Peyer's patch (tissue), 4 donors: Measurements from ENCODE around the gene OR2C3. TPM values are rescaled to one million over a fixed set of nuclear protein-coding genes. Genes with fewer than 3 reads are reported as not detected.
"Not testable (repeated sequence)": the region's sequence is repeated elsewhere in the genome, so short reads cannot be mapped to it uniquely, and the experiment has no call there.

Experiments
- DNase-seq, 3 donors: peaks; one replicate each; pipeline ENCODE4 v3.0.0-alpha.2; 2017 to 2019
- H3K27ac ChIP-seq, 4 donors: fragments of 200-600 bp; sonication (generic); one replicate each; pipeline ENCODE4 v1.5.1; 2016 to 2019
- H3K27me3 ChIP-seq, 2 donors: fragments of 200-600 bp; sonication (generic); one replicate each; pipeline ENCODE4 v1.5.1; 2019
- H3K36me3 ChIP-seq, 3 donors: fragments of 200-600 bp; sonication (generic); one replicate each; pipeline ENCODE4 v1.5.1; 2016 to 2019
- H3K4me1 ChIP-seq, 4 donors: fragments of 200-600 bp; sonication (generic); one replicate each; pipeline ENCODE4 v1.5.1; 2016 to 2019
- H3K4me3 ChIP-seq, 4 donors: fragments of 200-600 bp; sonication (generic); 1 replicate in 3 of 4; 2 replicates in 1 of 4; pipeline ENCODE4 v1.5.1; 2016 to 2019; ENCODE audit warnings: mild to moderate bottlenecking in 1 of 4
- H3K9me3 ChIP-seq, 4 donors: fragments of 200-600 bp; sonication (generic); one replicate each; pipeline ENCODE4 v1.5.1; 2016 to 2019; ENCODE audit warnings: mild to moderate bottlenecking in 1 of 4
- CTCF ChIP-seq, 6 experiments: fragments of 450-650 bp in 4 of 6; fragments of 200-600 bp in 2 of 6; sonication (generic) in 1 of 6; IDR thresholded peaks; one replicate each; pipeline ENCODE4 v1.5.1; 2017 to 2019; ENCODE audit warnings: antibody characterized with exemption in 6 of 6, mild to moderate bottlenecking in 3 of 6, moderate library complexity in 1 of 6
- POLR2A ChIP-seq, 2 donors: fragments of 450-650 bp; IDR thresholded peaks; one replicate each; pipeline ENCODE4 v1.5.1; 2017; ENCODE audit warnings: antibody characterized with exemption in 2 of 2, mild to moderate bottlenecking in 2 of 2, moderate library complexity in 2 of 2
- total RNA-seq, 4 donors: library from RNA; depleted of rRNA; stranded (reverse); fragments of >200 nt; gene quantifications; one replicate each; pipeline ENCODE4 v1.1.0, GENCODE V29; 2016

Gene OR2C3
- total RNA-seq, 4 donors from 2014 or later = not detected

GRCh38 chr1:247494767-247495166 lies 41.5 kb downstream of the OR2C3 start:
- no peaks in the 10 kb centered on the region for H3K27me3 ChIP-seq
- H3K9me3 ChIP-seq = no peaks in the 10 kb centered on the region
- no peaks in the 10 kb centered on the region for H3K36me3 ChIP-seq
- no peak for DNase-seq
- no peak overlapping the region for H3K4me3 ChIP-seq
- no peaks in the 10 kb centered on the region for H3K4me1 ChIP-seq
- TF ChIP-seq CTCF (IDR thresholded peaks at IDR 0.05) (no peak), POLR2A (IDR thresholded peaks at IDR 0.05) (no peak)
- H3K27ac ChIP-seq = no peak overlapping the region

- DNase-seq = no peak
- Histone ChIP-seq H3K4me3 (no peak overlapping the region), H3K4me1 (no peaks in the 10 kb centered on the region), H3K27me3 (no peaks in the 10 kb centered on the region), H3K27ac (no peak overlapping the region), H3K36me3 (no peaks in the 10 kb centered on the region), H3K9me3 (no peaks in the 10 kb centered on the region)
- no peak for TF ChIP-seq POLR2A (IDR thresholded peaks at IDR 0.05)
- TF ChIP-seq CTCF (IDR thresholded peaks at IDR 0.05) = no peak
Measured at GRCh38 chr1:247493106-247493505, 43.1 kb downstream of the OR2C3 start.

DNA sequence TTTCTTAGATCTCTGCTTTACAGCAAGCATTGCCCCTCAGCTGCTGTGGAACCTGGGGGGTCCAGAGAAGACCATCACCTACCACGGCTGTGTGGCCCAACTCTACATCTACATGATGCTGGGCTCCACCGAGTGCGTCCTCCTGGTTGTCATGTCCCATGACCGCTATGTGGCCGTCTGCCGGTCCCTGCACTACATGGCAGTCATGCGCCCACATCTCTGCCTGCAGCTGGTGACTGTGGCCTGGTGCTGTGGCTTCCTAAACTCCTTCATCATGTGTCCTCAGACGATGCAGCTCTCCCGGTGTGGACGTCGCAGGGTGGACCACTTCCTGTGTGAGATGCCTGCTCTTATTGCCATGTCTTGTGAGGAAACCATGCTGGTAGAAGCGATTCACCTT lies 44.9 kb downstream of the OR2C3 start:
- H3K9me3 ChIP-seq = no peaks in the 10 kb centered on the region
- H3K36me3 ChIP-seq = no peaks in the 10 kb centered on the region
- no peaks in the 10 kb centered on the region for H3K4me1 ChIP-seq
- DNase-seq = no peak
- H3K27me3 ChIP-seq = no peaks in the 10 kb centered on the region
- no peak overlapping the region for H3K4me3 ChIP-seq
- H3K27ac ChIP-seq = no peak overlapping the region
- no peak for TF ChIP-seq POLR2A (IDR thresholded peaks at IDR 0.05)
- no peak for TF ChIP-seq CTCF (IDR thresholded peaks at IDR 0.05)

DNA sequence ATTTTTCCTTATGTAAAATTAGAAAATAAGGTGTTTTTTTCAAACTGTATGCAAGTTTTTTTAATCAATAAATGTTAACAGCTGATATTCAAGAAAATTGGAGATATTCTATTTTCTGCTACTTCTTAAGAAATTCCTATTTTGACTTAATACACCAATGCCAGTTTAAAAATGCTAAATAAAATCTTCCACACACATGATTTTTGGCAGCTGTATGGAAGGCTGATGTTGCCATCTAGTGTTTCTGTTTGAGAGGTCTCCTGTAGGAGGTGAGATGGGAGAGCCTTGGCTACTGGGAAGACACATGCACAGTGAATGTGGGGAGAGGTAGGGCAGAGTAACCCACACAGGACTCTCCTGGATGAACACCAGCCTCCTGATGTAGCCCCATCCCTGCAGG lies 49.2 kb downstream of the OR2C3 start:
- no peak for TF ChIP-seq POLR2A (IDR thresholded peaks at IDR 0.05)
- peak in 5 of 6 experiments; percentile 5 to 80 (median 71) for TF ChIP-seq CTCF (IDR thresholded peaks at IDR 0.05)
- Histone ChIP-seq H3K4me1 (no peaks in the 10 kb centered on the region), H3K4me3 (no peak overlapping the region), H3K27ac (no peak overlapping the region), H3K27me3 (no peaks in the 10 kb centered on the region), H3K36me3 (no peaks in the 10 kb centered on the region), H3K9me3 (no peaks in the 10 kb centered on the region)
- peak in 1 of 3 donors; percentile 63 for DNase-seq

GRCh38 chr1:247482747-247483146 lies 53.5 kb downstream of the OR2C3 start:
- H3K4me1 ChIP-seq = no peaks in the 10 kb centered on the region
- DNase-seq = no peak
- no peak for TF ChIP-seq POLR2A (IDR thresholded peaks at IDR 0.05)
- TF ChIP-seq CTCF (IDR thresholded peaks at IDR 0.05) = no peak

GRCh38 chr1:247476328-247477058 lies 59.7 kb downstream of the OR2C3 start:
- not testable (repeated sequence) for H3K36me3 ChIP-seq, H3K9me3 ChIP-seq, H3K4me3 ChIP-seq, H3K4me1 ChIP-seq, H3K27me3 ChIP-seq
- peak overlapping the region in 1 of 4 donors; percentile 55 for H3K27ac ChIP-seq
- DNase-seq = peak in 1 of 3 donors; percentile 56

More at GRCh38 chr1:247482747-247483146, 53.5 kb downstream of the OR2C3 start:
- H3K36me3 ChIP-seq = no peaks in the 10 kb centered on the region
- no peak overlapping the region for H3K27ac ChIP-seq
- H3K4me3 ChIP-seq = no peak overlapping the region
- H3K27me3 ChIP-seq = no peaks in the 10 kb centered on the region
- no peaks in the 10 kb centered on the region for H3K9me3 ChIP-seq
